Stimulated activated naive CD4-positive, alpha-beta T cell treated with Interleukin-2 at 50 U/mL for 16 hours (primary cell): ENCODE measurements around the gene ARL2.
A peak's percentile ranks its signal among the peaks of the same experiment; 100 is the strongest.
"Not testable (repeated sequence)": the region's sequence is repeated elsewhere in the genome, so short reads cannot be mapped to it uniquely, and the experiment has no call there.

Experiments used
- DNase-seq: peaks from one replicate; lab custom pipeline; 2025; lab: John Stamatoyannopoulos, UW

The ARL2 gene

GRCh38 chr11:65013888-65014725, at the start of gene ARL2:
TSS of gene ARL2 (plus strand) at chr11:65014160. CDS start at chr11:65014208, 48 bp downstream.
- peak; percentile 83 for DNase-seq

- no peak for DNase-seq
These were observed 46.6 kb upstream of the ARL2 start for GRCh38 chr11:64967375-64967774.

- no peak for DNase-seq
These were observed 44.8 kb upstream of the ARL2 start for GRCh38 chr11:64969209-64969608.

GRCh38 chr11:64970731-64971151, 43.2 kb upstream of the ARL2 start:
- peak; percentile 8 for DNase-seq

- DNase-seq, result peak; percentile 80
These were observed 42.3 kb upstream of the ARL2 start, which contains the start of gene MAJIN for GRCh38 chr11:64971421-64972233. TSS of gene MAJIN (minus strand) at chr11:64972108. CDS start at chr11:64959405, 12,703 bp downstream.

GRCh38 chr11:64974124-64974523, 39.8 kb upstream of the ARL2 start:
- no peak for DNase-seq

GRCh38 chr11:64976651-64977050, 37.3 kb upstream of the ARL2 start:
- no peak for DNase-seq

- DNase-seq, result not testable (repeated sequence)
These were observed 30.6 kb upstream of the ARL2 start for GRCh38 chr11:64983339-64983738.

GRCh38 chr11:64987998-64988854, 25.7 kb upstream of the ARL2 start:
- no peak for DNase-seq

- no peak for DNase-seq
These were observed 24.5 kb upstream of the ARL2 start for GRCh38 chr11:64989416-64989815.

GRCh38 chr11:64990222-64990923, 23.6 kb upstream of the ARL2 start:
- DNase-seq, result no peak

- no peak for DNase-seq
These were observed 19.6 kb upstream of the ARL2 start for GRCh38 chr11:64994318-64994717.

- no peak for DNase-seq
These were observed 17.6 kb upstream of the ARL2 start for GRCh38 chr11:64996327-64996709.

- no peak for DNase-seq
These were observed 17.1 kb upstream of the ARL2 start, which contains the start of gene BATF2 for GRCh38 chr11:64996710-64997380. TSS of gene BATF2 (minus strand) at chr11:64996971. CDS start at chr11:64996914, 57 bp downstream.

- DNase-seq, result no peak
These were observed 15.8 kb upstream of the ARL2 start for GRCh38 chr11:64998141-64998540.

GRCh38 chr11:64998690-64999431, 15.1 kb upstream of the ARL2 start:
- DNase-seq, result no peak

- DNase-seq, result no peak
These were observed 14.5 kb upstream of the ARL2 start for GRCh38 chr11:64999478-64999877.

GRCh38 chr11:65002706-65003105, 11.3 kb upstream of the ARL2 start:
- DNase-seq, result no peak

GRCh38 chr11:65003282-65003681, 10.7 kb upstream of the ARL2 start:
- no peak for DNase-seq

GRCh38 chr11:65003968-65004367, 10.0 kb upstream of the ARL2 start:
- DNase-seq, result not testable (repeated sequence)
